ENCODE measurements around the gene C5orf22.
"Not testable (repeated sequence)": the region's sequence is repeated elsewhere in the genome, so short reads cannot be mapped to it uniquely, and the experiment has no call there.

C5orf22 gene

GRCh38 chr5:31554552-31554951 lies 22.5 kb downstream of the C5orf22 start:
- no peak for DNase-seq

- no peak for DNase-seq
These were observed 24.4 kb downstream of the C5orf22 start for GRCh38 chr5:31556461-31556860.

- no peak for DNase-seq
These were observed 27.8 kb downstream of the C5orf22 start for GRCh38 chr5:31559942-31560341.

GRCh38 chr5:31561946-31562345 lies 29.8 kb downstream of the C5orf22 start:
- DNase-seq = no peak

GRCh38 chr5:31563216-31563615 lies 31.1 kb downstream of the C5orf22 start:
- no peak for DNase-seq

GRCh38 chr5:31566362-31566761 lies 34.3 kb downstream of the C5orf22 start:
- not testable (repeated sequence) for DNase-seq

- no peak for DNase-seq
These were observed 36.3 kb downstream of the C5orf22 start for GRCh38 chr5:31568302-31568835.

- DNase-seq = no peak
These were observed 37.0 kb downstream of the C5orf22 start for GRCh38 chr5:31569068-31569467.

- DNase-seq = no peak
These were observed 41.5 kb downstream of the C5orf22 start for GRCh38 chr5:31573494-31574142.

GRCh38 chr5:31574772-31575171 lies 42.7 kb downstream of the C5orf22 start:
- DNase-seq = no peak

GRCh38 chr5:31577438-31577837 lies 45.3 kb downstream of the C5orf22 start:
- DNase-seq = no peak

GRCh38 chr5:31579558-31579957 lies 47.5 kb downstream of the C5orf22 start:
- no peak for DNase-seq

GRCh38 chr5:31581498-31582099 lies 49.5 kb downstream of the C5orf22 start:
- DNase-seq = peak; percentile 53 to 66

GRCh38 chr5:31583129-31583528 lies 51.0 kb downstream of the C5orf22 start:
- DNase-seq = no peak

GRCh38 chr5:31585166-31585894 lies 53.2 kb downstream of the C5orf22 start:
- no peak for DNase-seq

- DNase-seq = no peak
These were observed 53.8 kb downstream of the C5orf22 start for GRCh38 chr5:31585895-31586270.

- no peak for DNase-seq
These were observed 55.4 kb downstream of the C5orf22 start for GRCh38 chr5:31587546-31587945.

GRCh38 chr5:31593665-31594064 lies 61.6 kb downstream of the C5orf22 start:
- DNase-seq = no peak

GRCh38 chr5:31596354-31596753 lies 64.3 kb downstream of the C5orf22 start:
- DNase-seq = no peak

- no peak for DNase-seq
These were observed 66.8 kb downstream of the C5orf22 start for GRCh38 chr5:31598640-31599611.

GRCh38 chr5:31602305-31602704 lies 70.2 kb downstream of the C5orf22 start:
- not testable (repeated sequence) for DNase-seq

GRCh38 chr5:31604240-31604639 lies 72.1 kb downstream of the C5orf22 start:
- DNase-seq = no peak

GRCh38 chr5:31604644-31605043 lies 72.5 kb downstream of the C5orf22 start:
- no peak for DNase-seq
